Hippocampal formation (tissue), 2 donors: ENCODE measurements around the gene PAM16.

Source experiments
- DNase-seq, 2 donors: peaks; one replicate each; lab custom pipeline; 2025; lab: John Stamatoyannopoulos, UW

PAM16 gene

DNA sequence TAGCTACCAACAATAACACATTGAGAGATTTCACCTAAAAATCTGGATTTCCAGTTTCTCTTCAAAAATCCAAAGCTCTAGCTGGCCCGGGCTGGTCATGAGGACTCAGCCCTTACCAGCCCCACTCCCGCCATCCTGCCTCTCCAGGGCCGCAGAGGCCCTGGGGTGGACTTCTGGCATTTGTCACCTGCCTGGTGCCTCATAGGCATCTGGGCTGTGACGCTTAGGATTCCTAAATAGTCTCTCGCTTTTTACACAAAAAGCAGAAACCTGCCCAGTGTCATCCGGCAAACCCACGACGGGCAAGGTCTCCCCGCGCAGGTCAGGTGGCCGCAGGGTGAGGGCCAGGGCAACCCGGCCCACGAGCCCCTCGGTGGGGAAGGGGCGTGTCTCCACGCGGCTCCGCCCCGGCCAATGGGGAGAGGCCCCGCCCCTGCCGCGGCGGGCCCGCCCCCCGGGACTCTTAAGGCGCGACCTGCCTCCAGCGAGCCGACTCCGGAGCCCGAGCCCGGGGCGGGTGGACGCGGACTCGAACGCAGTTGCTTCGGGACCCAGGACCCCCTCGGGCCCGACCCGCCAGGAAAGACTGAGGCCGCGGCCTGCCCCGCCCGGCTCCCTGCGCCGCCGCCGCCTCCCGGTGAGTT is 20.4 kb upstream of the PAM16 start, which contains the start of gene VASN:
Gene VASN (plus strand): TSS at position 492 of the 644 bp plus-strand sequence. CDS start 9,030 bp downstream, outside the sequence.
- DNase-seq = peak; percentile 28 to 48

DNA sequence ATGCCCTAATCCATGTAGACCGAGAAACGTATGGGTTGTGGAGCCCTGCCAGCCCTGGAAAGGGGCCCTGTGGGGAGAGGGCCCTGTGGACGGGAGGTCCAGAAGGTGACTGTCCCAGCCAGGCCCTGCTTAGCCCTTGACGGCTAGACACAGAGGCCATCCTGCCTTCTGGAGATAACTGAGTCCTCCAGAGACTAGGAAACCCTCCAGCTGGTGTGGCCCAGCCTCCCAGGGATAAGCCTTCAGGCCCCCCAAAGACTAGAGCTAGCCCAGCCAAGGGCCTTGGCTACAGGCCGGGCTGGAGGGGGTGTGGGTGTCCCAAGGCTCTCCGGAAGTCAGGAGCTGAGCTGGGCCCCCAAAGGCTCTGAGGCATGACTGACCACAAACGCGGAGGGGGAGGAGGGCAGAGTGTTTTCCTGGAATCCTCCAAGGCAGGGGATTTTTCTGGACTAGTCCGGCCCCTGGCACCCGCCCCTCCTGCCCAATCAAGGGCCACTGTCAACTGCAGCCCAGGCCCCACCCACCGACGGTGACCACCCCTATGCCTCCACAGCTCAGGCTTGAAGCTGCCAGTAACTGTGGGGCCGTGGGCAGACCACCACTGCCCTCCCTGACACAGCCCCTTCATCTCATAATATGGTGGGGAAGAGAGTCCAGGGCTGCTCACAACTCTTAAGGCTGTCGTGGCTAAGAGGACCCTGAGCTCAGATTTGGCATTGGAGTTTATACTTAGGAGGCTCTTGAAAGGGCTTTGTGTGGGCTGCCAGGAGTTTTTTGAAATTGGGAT is 19.6 kb upstream of the PAM16 start:
- peak in 1 of 2 donors; percentile 24 for DNase-seq

DNA sequence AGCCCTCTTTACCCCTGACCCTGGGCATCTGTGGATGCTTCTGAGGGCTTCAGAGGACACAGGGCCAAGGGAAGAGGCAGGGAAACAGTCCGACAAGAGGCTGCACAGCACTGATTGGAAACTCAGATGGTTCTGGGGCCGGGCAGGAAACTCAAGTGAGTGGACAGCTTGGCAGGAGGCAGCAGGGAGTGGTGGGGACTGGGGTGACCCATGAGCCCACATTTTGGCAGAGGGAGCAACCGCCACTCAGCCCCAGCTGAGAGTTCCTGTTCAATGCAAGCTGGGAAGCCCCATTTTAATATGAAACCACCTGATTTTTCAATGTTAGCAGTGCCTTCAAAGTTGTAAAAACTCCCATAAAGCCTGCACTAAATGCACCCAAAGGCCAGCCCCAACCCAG is 19.0 kb upstream of the PAM16 start:
- DNase-seq = no peak

DNA sequence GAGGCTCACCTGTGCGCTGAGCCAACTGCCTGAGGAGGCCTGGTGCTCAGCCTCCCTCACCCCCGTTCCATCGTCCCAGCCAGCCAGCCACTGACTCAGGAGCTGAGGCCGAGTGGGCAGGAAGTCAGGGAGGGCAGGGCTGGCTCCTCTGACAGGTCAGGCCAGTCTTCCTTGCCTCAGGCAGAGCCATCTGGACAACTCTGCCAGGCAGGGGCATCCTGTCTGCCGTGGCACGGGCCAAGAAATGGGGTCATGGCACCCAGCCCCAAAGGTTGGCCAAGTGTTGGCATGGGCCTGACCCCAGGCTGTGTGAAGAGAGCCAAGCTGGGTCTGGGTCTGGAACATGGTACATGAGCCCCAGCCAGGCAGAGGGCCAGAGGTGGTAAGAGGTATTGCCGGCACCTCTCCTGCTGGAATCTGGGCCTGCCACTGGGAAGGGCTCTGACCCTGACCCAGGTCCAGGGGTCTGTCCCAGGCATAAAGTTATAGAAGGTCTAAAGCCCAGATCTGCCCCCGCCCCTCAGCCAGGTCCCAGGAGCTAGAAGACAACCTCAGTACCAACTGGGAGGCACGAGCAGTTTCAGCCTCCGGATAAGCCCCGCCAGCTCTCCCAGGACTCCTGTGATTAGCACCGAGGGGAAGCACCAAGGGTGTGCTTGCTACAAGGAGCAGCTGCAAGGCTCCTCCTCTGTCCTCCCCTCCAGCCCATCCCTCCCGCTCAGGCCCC is 18.0 kb upstream of the PAM16 start:
- no peak for DNase-seq

DNA sequence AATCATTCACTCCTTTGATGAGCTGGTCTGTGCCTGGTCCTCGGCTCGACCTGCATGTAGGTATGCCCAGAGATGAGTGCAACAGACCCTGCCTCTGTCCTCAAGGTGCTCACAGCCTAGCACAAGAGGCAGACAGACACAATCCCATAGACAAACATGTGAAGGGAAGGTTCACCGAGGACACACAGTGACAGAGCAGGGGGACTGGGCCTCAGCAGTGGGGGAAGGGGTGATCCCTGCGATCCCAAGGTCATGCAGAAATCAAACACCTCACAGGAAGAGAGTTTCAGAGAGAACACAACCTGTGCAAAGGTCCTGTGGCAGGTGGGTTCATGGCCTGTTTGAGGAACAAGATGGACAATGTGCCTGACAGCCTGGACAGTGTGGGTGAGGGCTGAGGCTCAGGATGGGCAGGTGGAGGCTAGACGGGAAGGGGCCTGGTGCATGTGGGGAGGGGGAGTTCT is 16.3 kb upstream of the PAM16 start:
- DNase-seq = no peak

DNA sequence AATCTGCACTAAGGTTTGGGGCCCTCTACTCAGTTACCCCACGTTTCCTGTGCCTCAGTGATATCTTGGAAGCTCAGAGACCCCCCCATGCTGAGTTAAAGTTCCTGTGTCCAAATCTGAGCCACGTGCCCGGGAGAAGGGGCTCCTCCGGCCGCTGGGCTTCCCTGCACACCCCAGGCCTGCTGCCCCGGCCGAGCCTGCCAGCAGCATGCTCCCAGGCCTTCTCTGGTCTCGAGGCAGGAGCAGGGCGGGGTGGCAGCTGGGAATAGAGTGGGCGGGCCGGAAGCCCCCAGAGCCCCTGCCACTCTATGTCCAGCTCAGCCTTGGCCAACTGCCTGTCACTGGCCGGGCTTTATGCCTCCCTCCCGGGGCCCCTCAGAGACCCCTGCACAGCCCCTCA is 14.9 kb upstream of the PAM16 start:
- no peak for DNase-seq

DNA sequence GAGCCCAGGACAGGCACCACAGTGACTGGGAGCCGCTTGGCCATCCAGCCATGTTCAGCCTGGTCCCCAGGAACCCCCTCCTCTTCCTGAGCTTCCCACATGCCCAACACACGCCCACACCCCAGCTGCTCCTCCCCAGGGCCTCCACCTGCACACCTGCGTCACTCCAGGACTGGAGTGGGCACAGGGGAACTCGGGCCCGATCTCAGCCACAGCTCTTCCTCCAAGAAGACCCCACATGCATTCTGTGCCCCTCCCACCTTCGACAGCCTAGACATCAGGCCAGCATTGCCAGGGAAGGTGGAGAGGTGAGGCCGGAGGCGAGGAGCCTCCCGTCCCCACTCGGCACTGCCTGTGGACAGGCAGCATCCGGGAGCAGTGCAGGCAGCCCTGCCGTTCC is 14.5 kb upstream of the PAM16 start:
- no peak for DNase-seq

DNA sequence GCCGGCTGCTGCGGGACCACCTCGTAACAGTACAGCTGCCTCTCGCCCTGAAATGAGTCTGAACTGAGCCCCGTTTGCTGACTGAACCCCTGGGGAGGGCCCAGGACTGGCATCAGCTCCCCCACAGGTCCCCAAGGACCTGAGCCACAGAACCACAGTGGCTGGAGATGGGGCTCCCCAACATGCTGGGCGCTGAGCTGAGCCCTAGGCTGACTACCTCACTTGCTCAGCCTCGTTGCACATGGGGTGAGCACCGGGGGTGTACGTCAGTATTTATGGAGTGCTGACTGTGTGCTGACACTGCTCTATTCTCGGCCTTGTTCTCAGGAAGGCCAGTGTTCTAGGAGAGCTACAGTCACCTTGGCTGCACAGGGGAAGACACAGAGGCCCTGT is 13.9 kb upstream of the PAM16 start:
- DNase-seq = no peak

DNA sequence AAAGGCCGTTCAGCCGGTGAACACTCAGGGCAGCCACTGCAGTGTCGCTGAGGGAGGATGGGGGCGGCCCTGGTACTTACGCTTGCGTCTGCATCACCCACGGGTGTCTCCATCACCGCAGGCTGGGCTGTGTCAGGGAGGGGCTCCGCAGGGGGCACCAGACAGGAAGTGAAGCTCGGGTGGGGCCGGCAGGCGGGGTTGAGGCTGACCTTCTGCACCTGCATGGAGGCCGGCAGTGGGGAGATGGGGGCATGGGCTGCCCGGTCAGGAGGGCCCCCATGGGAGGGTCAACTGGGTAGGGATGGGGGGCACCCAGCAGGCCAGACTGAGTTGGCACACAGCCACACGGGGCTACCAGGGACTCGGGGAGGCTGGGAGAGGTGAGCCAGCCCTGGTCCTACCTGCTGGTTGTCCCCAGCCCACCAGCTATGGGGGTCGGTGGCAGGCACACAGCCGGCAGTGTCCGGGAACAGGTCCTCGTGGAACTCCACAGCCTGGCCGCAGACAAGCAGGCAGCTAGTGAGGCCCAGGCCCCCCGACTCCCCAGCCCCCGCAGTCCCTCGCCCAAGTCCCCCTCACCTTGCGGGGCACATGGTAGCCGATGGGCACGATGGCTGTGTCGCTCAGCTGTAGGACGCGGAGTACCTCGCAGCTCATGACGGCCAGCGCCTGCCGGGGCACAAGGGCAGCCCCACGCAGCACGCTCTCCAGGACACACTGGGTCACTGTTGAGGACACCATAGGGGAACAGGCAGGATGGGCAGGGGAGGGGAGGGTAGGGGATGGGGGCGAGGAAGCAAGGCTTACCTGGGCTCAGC is 13.3 kb upstream of the PAM16 start:
- DNase-seq = no peak

DNA sequence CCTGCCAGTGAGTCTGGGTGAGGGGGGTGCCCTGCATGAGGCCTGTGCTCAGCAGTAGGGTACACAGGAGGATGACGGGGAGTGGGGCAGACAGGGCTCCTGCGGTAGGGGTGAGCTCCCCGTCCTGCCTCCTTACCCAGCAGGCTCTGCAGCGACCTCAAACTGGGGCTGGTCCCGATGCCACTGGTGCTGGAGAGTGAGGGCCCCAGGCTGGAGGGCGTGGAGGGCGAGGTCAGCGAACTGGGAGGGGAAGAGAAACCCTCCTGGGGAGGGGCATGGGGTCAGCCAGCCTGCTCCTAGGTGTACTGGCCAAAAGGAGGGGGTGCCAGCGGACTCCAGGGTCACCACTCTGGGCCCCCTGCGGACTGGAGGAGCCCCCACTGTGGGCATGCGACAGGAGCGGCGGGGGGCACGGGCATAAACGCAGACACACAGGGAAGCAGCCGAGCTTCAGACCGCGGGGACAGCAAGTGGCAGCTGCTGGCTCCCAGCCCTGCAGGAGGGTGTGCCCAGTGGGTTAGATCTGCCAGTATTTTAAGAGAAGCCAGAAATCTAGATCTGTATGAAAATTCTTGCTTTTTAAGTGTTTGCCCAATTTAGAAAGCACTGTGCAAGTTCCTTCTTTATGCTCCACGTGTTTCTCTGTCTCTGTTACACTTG is 11.5 kb upstream of the PAM16 start:
- peak in 1 of 2 donors; percentile 23 for DNase-seq

DNA sequence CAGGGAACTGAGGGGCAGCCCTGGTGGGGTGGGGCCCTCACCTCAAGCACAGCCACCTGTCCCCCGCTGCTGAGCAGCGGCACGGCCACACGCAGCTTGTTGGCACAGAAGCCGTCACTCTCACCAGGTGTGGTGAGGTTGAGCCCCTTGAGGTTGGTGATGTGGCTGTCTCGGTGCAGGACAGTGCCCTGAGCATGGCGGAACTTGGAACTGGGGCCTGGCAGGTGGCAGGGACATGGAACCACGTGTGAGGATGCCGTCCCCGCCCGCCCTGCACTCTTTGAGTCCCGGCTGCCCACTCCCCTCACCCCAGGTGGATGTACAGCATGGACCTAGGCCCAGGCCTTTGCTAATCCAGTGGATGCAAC is 10.8 kb upstream of the PAM16 start:
- no peak for DNase-seq

DNA sequence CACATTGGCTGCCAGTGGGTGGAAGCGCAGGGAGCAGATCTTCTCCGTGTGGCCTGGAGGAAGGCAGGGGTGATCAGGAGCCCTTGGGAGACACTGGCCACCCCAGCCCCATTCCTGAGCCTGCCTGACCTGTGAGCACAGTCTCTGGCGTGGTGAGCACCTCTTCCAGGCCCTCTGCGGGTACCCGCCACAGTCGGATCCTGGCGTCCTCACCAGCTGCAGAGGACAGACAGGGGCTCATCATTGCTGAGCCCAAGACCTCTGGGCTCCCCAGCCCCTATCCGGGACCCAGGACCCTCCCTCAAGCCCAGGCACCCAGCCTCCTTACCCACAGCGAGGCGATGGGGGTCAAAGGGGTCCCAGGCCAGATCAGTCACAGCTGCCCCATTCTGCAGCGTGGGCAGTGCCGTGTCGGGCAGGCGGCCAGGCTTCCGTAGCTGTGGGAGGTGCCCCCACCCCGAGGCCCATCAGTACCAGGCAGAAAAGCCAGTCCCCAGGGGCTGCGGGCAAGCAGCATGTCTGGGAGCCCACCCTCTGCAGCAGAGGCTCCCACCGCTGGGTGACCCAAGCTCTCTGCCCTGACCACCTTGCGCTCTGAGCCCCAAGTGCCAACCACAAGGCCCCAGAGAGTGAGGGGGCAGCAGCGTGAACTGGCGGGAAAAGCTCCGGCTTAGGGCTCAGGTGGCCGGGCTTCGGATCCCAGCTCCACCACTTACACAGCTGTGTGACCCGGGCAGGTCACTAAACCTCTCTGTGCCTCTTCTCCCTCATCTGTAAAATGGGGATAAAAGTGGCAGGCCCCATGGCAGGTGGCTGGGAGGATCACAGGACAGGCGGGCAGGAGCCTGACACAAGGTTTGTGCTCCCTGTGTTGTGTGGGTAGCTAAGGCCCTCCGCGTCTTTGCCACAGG is 10.2 kb upstream of the PAM16 start:
- no peak for DNase-seq

DNA sequence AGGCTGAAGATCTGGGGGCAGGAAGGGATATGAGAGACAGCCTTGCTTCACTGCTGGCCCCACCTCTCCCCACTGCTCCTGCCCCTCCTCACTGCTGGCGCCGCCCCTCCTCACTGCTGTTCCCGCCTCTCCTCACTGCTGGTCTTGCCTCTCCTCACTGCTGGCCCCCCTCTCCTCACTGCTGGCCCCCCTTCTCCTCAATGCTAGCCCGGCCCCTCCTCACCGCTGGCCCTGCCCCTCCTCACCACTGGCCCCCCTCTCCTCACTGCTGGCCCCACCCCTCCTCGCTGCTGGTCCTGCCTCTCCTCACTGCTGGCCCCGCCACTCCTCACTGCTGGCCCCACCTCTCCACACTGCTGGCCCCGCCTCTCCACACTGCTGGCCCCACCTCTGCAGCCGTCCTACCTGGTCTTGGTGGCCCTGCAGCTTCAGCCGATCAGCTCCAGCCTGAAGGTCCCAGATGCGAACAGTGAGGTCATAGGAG is 9.5 kb upstream of the PAM16 start:
- no peak for DNase-seq

DNA sequence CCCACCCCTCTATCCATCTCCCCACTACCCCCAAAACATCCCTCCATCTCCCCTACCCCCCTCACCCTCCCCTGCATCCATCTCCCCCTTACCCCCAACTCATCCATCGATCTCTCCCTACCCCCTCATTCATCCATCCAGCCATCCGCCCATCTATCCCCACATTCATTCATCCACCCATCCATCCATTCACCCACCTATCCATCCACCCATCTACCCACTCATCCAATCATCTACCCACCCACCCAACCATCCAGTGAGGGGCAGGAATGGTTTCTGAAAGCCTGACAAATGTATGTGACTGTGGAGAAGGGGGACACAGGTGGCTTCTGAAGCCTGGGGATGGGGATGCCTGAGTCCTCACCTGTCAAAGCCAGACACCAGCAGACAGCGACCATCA is 8.8 kb upstream of the PAM16 start:
- DNase-seq = no peak

DNA sequence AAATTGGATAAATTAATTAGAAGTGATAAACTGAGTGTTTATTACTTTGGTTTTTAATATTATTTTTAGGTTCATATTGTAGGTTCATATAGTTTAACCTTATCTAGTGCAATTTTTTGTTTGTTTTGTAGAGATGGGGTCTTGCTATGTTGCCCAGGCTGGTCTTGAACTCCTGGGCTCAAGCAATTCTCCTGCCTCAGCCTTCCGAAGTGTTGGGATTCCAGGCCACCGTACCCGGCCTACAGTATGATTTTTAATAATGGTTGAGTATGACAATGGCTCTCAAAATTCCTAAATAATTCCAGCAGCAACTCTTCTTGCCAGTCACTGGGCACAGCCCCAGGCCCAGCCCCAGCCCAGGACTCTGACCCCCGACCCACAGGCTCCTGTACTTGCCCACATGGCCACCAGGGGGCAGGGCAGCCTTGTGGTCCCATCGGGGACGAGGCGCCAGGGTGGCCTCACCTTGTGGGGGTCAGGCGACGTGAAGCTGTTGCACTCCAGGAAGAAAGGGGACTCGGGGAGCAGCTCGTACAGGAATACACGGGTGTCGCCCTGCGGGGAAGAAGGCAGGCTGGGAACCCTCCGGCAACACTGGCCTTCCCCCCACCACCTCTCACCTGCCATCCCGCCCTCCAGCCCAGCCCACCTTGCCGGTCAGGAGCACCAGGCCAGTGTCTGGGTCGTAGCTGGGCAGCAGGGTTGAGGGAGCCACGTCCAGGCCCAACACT is 7.9 kb upstream of the PAM16 start:
- DNase-seq = peak in 1 of 2 donors; percentile 24

DNA sequence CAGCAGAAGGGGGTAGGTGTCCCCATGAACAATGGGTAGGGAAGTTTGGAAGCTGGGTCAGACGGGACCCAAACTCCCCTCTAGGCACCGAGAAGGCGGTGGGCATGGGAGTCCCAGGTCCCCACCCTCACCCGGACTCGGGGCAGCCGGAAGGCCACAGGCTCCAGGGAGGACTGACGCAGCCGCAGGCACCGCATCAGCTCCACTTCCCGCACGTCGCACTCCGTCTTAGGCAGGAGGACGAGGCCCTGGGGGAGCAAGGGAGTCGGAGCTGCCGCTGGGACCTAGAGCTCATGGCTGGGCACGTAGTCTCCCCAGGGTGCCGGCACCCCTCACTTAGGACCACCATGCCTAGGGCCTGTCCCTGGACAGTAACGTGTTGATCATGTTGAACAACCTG is 7.1 kb upstream of the PAM16 start:
- DNase-seq = no peak

DNA sequence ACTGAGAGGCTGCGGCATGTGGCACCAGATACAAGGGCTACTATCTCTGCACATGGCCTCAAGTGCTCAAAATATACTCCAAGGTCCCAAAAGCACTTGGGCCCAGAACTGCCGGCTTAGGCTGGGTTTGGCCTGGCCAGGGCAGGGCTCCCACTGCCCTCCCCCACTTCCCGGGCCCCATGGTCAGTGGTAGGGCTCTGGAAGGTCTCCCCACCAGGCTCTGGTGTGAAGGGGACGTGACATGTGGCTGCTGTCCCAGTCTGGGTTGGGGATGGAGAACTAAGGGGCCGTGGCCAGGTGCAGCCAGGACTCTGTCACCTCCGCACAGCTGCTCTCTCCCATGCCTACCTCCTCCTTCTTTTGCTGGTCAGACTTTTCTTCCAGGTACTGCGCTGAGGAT is 5.7 kb upstream of the PAM16 start:
- no peak for DNase-seq

DNA sequence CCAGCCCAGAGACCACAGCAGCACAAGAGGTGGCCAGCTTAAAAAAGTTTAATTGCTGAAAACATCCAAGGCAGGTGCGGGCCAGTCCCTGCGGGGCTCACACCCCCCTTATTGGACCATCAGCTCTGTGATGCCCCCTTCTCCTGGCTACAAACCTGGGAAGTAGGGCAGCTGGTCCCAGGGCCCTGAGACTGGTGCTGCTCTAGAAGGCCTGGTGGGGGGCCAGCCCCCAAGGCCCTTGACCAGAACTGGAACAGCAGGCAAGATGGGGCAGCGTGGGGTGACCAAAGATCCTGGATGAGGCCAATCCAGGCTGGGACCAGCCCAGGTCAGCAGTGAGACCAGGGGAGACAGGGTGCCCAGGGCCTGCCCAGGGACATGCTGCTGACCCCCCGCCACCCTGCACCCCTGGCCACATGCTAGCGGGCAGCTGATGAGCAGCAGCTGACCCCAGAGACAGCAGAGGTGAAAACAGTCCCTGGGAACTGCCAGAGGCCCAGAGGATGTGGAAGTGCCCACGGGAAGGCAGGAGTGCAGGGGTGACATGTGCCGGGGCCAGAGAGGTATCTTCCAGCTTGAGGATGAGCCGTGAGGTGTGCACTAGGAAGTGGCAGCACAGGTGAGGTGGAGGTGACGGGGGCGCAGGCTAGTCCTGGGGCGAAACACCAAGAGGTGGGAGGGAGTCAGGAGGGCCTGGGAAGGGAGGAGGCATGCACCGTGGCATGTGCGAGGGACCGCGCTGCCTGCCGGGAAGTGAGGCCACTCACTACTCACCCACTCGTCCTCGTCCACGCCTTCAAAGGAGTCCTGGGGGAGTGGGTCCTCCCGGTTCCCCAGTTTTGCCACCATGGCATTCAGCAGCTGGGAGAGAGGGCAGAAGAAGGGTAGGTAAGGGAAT is 3.6 kb upstream of the PAM16 start:
- no peak for DNase-seq
